Stimulated activated CD8-positive, alpha-beta memory T cell treated with anti-CD3 and anti-CD28 coated beads, Interleukin-12 subunit alpha, Interleukin-12 subunit beta, amount 100 ng/mL, for 4 hours (primary cell): ENCODE results near the gene DGLUCY.
"Not testable (repeated sequence)": the region's sequence is repeated elsewhere in the genome, so short reads cannot be mapped to it uniquely, and the experiment has no call there.

Source experiments
- DNase-seq: peaks from one replicate; pipeline ENCODE4 v3.0.0-alpha.2; 2020; ENCODE audit warnings: low read depth

The DGLUCY gene

GRCh38 chr14:91111443-91111842 lies 2.4 kb upstream of the DGLUCY start:
- DNase-seq = no peak

- DNase-seq = no peak
Measured at GRCh38 chr14:91112194-91112593, 1.7 kb upstream of the DGLUCY start.

GRCh38 chr14:91114079-91115065 lies 499 bp downstream of the DGLUCY start:
- peak; percentile 40 for DNase-seq

- DNase-seq = no peak
Measured at GRCh38 chr14:91115986-91116770, 2.3 kb downstream of the DGLUCY start.

GRCh38 chr14:91116913-91117588 lies 3.2 kb downstream of the DGLUCY start:
- no peak for DNase-seq

- no peak for DNase-seq
Measured at GRCh38 chr14:91117960-91118359, 4.1 kb downstream of the DGLUCY start.

- DNase-seq = no peak
Measured at GRCh38 chr14:91118511-91119068, 4.7 kb downstream of the DGLUCY start.

- DNase-seq = no peak
Measured at GRCh38 chr14:91119556-91120311, 5.9 kb downstream of the DGLUCY start.

- DNase-seq = no peak
Measured at GRCh38 chr14:91123201-91123600, 9.3 kb downstream of the DGLUCY start.

- DNase-seq = not testable (repeated sequence)
Measured at GRCh38 chr14:91124406-91125270, 10.8 kb downstream of the DGLUCY start.

- no peak for DNase-seq
Measured at GRCh38 chr14:91125271-91125660, 11.4 kb downstream of the DGLUCY start.

- DNase-seq = no peak
Measured at GRCh38 chr14:91125801-91126200, 11.9 kb downstream of the DGLUCY start.

GRCh38 chr14:91126761-91127160 lies 12.9 kb downstream of the DGLUCY start:
- no peak for DNase-seq

GRCh38 chr14:91127401-91127801 lies 13.5 kb downstream of the DGLUCY start:
- DNase-seq = no peak

- DNase-seq = no peak
Measured at GRCh38 chr14:91127924-91128323, 14.1 kb downstream of the DGLUCY start.

GRCh38 chr14:91128699-91129098 lies 14.8 kb downstream of the DGLUCY start:
- no peak for DNase-seq

- DNase-seq = no peak
Measured at GRCh38 chr14:91129261-91129660, 15.4 kb downstream of the DGLUCY start.

GRCh38 chr14:91135039-91135438 lies 21.2 kb downstream of the DGLUCY start:
- no peak for DNase-seq

- no peak for DNase-seq
Measured at GRCh38 chr14:91138511-91139359, 24.9 kb downstream of the DGLUCY start.
